ENCODE measurements around the gene NTNG1.

GRCh38 chr1:107272321-107272720 lies 131.5 kb downstream of the NTNG1 start:
- no peak for TF ChIP-seq POLR2A (IDR thresholded peaks at IDR 0.05)
- TF ChIP-seq, protein P1, sequence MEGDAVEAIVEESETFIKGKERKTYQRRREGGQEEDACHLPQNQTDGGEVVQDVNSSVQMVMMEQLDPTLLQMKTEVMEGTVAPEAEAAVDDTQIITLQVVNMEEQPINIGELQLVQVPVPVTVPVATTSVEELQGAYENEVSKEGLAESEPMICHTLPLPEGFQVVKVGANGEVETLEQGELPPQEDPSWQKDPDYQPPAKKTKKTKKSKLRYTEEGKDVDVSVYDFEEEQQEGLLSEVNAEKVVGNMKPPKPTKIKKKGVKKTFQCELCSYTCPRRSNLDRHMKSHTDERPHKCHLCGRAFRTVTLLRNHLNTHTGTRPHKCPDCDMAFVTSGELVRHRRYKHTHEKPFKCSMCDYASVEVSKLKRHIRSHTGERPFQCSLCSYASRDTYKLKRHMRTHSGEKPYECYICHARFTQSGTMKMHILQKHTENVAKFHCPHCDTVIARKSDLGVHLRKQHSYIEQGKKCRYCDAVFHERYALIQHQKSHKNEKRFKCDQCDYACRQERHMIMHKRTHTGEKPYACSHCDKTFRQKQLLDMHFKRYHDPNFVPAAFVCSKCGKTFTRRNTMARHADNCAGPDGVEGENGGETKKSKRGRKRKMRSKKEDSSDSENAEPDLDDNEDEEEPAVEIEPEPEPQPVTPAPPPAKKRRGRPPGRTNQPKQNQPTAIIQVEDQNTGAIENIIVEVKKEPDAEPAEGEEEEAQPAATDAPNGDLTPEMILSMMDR (IDR thresholded peaks at IDR 0.05), result no peak

Measured in right lobe of liver (tissue), 4 donors.